ENCODE data around the gene GOLM1.

The GOLM1 gene

DNA sequence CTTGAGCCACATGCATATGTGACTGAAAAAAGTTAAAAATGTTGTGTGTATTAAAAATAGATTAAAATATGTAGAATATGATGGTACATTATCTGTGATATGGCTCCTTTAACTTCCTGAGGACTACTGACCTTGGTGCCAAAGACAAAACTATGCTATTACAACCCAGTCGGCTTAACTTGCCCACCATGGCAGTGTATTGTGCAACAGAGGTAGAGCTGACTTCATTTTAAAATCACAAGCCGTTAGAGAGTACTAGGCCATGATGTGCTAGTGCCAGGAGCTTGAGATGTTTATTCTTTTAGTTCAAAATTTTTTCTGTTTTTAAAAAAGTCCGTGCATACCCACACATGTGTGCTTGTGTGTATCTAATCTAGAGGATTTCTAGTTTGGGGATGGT, 112.1 kb downstream of the GOLM1 start:
- no peak overlapping the region for H3K4me3 ChIP-seq (ENCODE audit: low read length)
- TF ChIP-seq, protein P1, sequence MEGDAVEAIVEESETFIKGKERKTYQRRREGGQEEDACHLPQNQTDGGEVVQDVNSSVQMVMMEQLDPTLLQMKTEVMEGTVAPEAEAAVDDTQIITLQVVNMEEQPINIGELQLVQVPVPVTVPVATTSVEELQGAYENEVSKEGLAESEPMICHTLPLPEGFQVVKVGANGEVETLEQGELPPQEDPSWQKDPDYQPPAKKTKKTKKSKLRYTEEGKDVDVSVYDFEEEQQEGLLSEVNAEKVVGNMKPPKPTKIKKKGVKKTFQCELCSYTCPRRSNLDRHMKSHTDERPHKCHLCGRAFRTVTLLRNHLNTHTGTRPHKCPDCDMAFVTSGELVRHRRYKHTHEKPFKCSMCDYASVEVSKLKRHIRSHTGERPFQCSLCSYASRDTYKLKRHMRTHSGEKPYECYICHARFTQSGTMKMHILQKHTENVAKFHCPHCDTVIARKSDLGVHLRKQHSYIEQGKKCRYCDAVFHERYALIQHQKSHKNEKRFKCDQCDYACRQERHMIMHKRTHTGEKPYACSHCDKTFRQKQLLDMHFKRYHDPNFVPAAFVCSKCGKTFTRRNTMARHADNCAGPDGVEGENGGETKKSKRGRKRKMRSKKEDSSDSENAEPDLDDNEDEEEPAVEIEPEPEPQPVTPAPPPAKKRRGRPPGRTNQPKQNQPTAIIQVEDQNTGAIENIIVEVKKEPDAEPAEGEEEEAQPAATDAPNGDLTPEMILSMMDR (conservative IDR thresholded peaks at IDR 0.05; ENCODE audit: low read depth, low read length), result no peak
- DNase-seq (ENCODE audit: low read depth), result no peak

DNA sequence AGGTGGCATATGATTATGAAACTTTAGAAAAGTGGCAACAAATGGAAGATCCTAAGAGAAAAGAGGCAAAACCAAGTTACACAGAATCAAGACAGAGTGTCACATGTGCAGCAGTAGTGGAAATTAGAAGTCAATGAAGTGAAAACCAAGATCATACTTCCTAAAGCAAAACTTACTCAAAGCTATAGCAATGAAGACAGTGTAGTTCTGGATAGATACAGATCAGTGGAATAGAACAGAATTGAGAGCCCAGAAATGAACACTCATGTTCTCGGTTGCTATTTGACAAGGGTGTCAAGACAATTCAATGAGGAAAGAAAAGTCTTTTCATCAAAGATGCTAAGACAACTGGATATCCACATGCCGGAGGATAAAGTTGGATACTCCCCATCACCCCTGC, 114.9 kb downstream of the GOLM1 start:
- H3K4me3 ChIP-seq (ENCODE audit: low read length), result no peak overlapping the region
- TF ChIP-seq, protein P1 (conservative IDR thresholded peaks at IDR 0.05; ENCODE audit: low read depth, low read length), result no peak
- DNase-seq (ENCODE audit: low read depth), result no peak

DNA sequence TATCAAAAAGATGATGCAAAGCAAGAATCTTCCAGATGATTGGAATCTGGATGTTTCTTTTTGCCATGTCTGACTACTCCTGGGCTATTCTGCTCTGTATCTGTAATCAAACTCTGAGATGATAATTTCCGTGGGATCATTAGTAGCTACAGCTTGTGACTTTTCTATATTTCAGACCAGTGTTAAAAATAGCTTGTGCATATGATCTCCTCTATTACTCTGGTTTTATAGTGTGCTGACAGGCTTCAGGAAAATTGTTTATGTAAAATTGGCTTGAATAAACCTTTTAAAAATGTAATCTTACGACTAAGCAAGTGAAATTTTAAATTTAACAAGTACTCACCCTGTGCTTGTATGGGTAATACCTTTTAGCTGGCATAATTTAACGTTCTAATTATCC, 118.0 kb downstream of the GOLM1 start:
- no peak overlapping the region for H3K4me3 ChIP-seq (ENCODE audit: low read length)
- TF ChIP-seq, protein P1 (conservative IDR thresholded peaks at IDR 0.05; ENCODE audit: low read depth, low read length), result no peak
- no peak for DNase-seq (ENCODE audit: low read depth)

DNA sequence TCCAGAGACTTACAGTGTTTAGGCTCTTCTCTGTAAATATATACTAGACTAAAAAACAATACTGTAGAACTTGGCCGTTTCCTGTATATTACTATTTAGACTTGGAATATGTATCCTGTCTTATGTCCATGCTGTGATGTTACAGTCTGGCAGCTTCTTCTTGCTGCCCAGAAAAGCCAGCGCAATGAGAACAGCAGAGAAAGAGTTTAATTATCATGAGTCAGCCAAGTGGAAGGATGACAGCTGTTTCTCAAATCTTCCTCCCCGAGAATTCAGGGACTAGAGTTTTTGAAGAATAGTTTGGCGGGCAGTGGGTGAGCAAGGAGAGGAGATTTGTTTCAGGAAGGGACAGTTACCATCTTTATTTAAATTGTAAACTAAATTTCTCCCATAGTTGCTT, 120.9 kb downstream of the GOLM1 start:
- no peak for DNase-seq (ENCODE audit: low read depth)
- no peak overlapping the region for H3K4me3 ChIP-seq (ENCODE audit: low read length)
- TF ChIP-seq, protein P1 (conservative IDR thresholded peaks at IDR 0.05; ENCODE audit: low read depth, low read length), result no peak

All from retinal pigment epithelial cell (primary cell).